ENCODE measurements around the gene CCDC93.
A peak's percentile ranks its signal among the peaks of the same experiment; 100 is the strongest.

CCDC93 gene

GRCh38 chr2:118013724-118014491 lies at the start of gene CCDC93:
TSS of gene CCDC93 (minus strand) at chr2:118014070. CDS start at chr2:118013995, 75 bp downstream.
- H3K4me2 ChIP-seq (ENCODE audit: low read length), result peak within 1 kb of the TSS; percentile 99
- no peaks in the 10 kb centered on the region for H3K9me3 ChIP-seq (ENCODE audit: insufficient read depth, low read length)
- H2AFZ ChIP-seq (ENCODE audit: low read depth, low read length), result peak within 1 kb of the TSS; percentile 97
- H3K9ac ChIP-seq (ENCODE audit: low read length), result peak within 1 kb of the TSS; percentile 81
- H3K4me3 ChIP-seq (ENCODE audit: low read length), result peak within 1 kb of the TSS; percentile 82
- no peaks in the 10 kb centered on the region for H3K27me3 ChIP-seq (ENCODE audit: low read depth, low read length)
- H3K4me1 ChIP-seq (ENCODE audit: low read length), result peaks cover 10% of the 10 kb centered on the region
- H4K20me1 ChIP-seq (ENCODE audit: insufficient read depth, low read length), result peaks cover 28% of the 10 kb centered on the region
- H3K79me2 ChIP-seq (ENCODE audit: low read length), result peaks cover 48% of the 10 kb centered on the region
- H3K27ac ChIP-seq (ENCODE audit: low read length), result peak within 1 kb of the TSS; percentile 61
- TF ChIP-seq CTCF (IDR thresholded peaks at IDR 0.05; ENCODE audit: low read depth, low read length) (no peak), EZH2phosphoT487 (IDR thresholded peaks at IDR 0.05; ENCODE audit: low read depth) (no peak)
- no peaks in the 10 kb centered on the region for H3K36me3 ChIP-seq (replicated peaks; ENCODE audit: low read depth, low read length)

GRCh38 chr2:118062669-118063068 lies 48.8 kb upstream of the CCDC93 start:
- H3K9me3 ChIP-seq (ENCODE audit: insufficient read depth, low read length), result no peaks in the 10 kb centered on the region
- H3K79me2 ChIP-seq (ENCODE audit: low read length), result no peaks in the 10 kb centered on the region
- H3K9ac ChIP-seq (ENCODE audit: low read length), result no peak overlapping the region
- H4K20me1 ChIP-seq (ENCODE audit: insufficient read depth, low read length), result no peaks in the 10 kb centered on the region
- H3K4me2 ChIP-seq (ENCODE audit: low read length), result no peak overlapping the region
- H3K27me3 ChIP-seq (ENCODE audit: low read depth, low read length), result no peaks in the 10 kb centered on the region
- H3K36me3 ChIP-seq (replicated peaks; ENCODE audit: low read depth, low read length), result no peaks in the 10 kb centered on the region
- no peak overlapping the region for H3K27ac ChIP-seq (ENCODE audit: low read length)
- no peak for TF ChIP-seq CTCF (IDR thresholded peaks at IDR 0.05; ENCODE audit: low read depth, low read length)
- TF ChIP-seq EZH2phosphoT487 (IDR thresholded peaks at IDR 0.05; ENCODE audit: low read depth), result no peak
- H3K4me3 ChIP-seq (ENCODE audit: low read length), result no peak overlapping the region
- no peak overlapping the region for H2AFZ ChIP-seq (ENCODE audit: low read depth, low read length)
- peaks cover 51% of the 10 kb centered on the region for H3K4me1 ChIP-seq (ENCODE audit: low read length)

- no peak overlapping the region for H3K27ac ChIP-seq (ENCODE audit: low read length)
- H3K79me2 ChIP-seq (ENCODE audit: low read length), result no peaks in the 10 kb centered on the region
- no peaks in the 10 kb centered on the region for H4K20me1 ChIP-seq (ENCODE audit: insufficient read depth, low read length)
- no peak overlapping the region for H3K4me2 ChIP-seq (ENCODE audit: low read length)
- no peaks in the 10 kb centered on the region for H3K9me3 ChIP-seq (ENCODE audit: insufficient read depth, low read length)
- no peaks in the 10 kb centered on the region for H3K27me3 ChIP-seq (ENCODE audit: low read depth, low read length)
- TF ChIP-seq CTCF (IDR thresholded peaks at IDR 0.05; ENCODE audit: low read depth, low read length) (no peak), EZH2phosphoT487 (IDR thresholded peaks at IDR 0.05; ENCODE audit: low read depth) (no peak)
- H3K4me3 ChIP-seq (ENCODE audit: low read length), result no peak overlapping the region
- no peaks in the 10 kb centered on the region for H3K36me3 ChIP-seq (replicated peaks; ENCODE audit: low read depth, low read length)
- peaks cover 57% of the 10 kb centered on the region for H3K4me1 ChIP-seq (ENCODE audit: low read length)
- no peak overlapping the region for H3K9ac ChIP-seq (ENCODE audit: low read length)
- peak overlapping the region; percentile 63 for H2AFZ ChIP-seq (ENCODE audit: low read depth, low read length)
Measured at GRCh38 chr2:118062048-118062447, 48.2 kb upstream of the CCDC93 start.

- Histone ChIP-seq H3K79me2 (ENCODE audit: low read length) (no peaks in the 10 kb centered on the region), H3K4me3 (ENCODE audit: low read length) (no peak overlapping the region), H3K27ac (ENCODE audit: low read length) (no peak overlapping the region), H3K4me1 (ENCODE audit: low read length) (peaks cover 63% of the 10 kb centered on the region), H2AFZ (ENCODE audit: low read depth, low read length) (peak overlapping the region; percentile 63), H3K9ac (ENCODE audit: low read length) (peak overlapping the region; percentile 22; the same call in 1 of the 2 replicates), H4K20me1 (ENCODE audit: insufficient read depth, low read length) (no peaks in the 10 kb centered on the region), H3K36me3 (replicated peaks; ENCODE audit: low read depth, low read length) (no peaks in the 10 kb centered on the region), H3K4me2 (ENCODE audit: low read length) (peak overlapping the region; percentile 48), H3K9me3 (ENCODE audit: insufficient read depth, low read length) (no peaks in the 10 kb centered on the region), H3K27me3 (ENCODE audit: low read depth, low read length) (no peaks in the 10 kb centered on the region)
- TF ChIP-seq CTCF (IDR thresholded peaks at IDR 0.05; ENCODE audit: low read depth, low read length) (peak; percentile 82), EZH2phosphoT487 (IDR thresholded peaks at IDR 0.05; ENCODE audit: low read depth) (no peak)
Measured at GRCh38 chr2:118061135-118061955, 47.5 kb upstream of the CCDC93 start.

Data from OCI-LY3 (cell line).